Tibial nerve (tissue), 4 donors: ENCODE data around the gene MINDY4.

Experiments
- EP300 ChIP-seq, 2 donors: sonication (generic); formaldehyde crosslinking; IDR thresholded peaks; one replicate each; pipeline ENCODE4 v1.6.1; 2017; ENCODE audit warnings: antibody characterized with exemption in 2 of 2, mild to moderate bottlenecking in 1 of 2
- POLR2A ChIP-seq, 2 donors: fragments of 450-650 bp; IDR thresholded peaks; one replicate each; pipeline ENCODE4 v1.6.1; 2017; ENCODE audit warnings: antibody characterized with exemption in 2 of 2, mild to moderate bottlenecking in 2 of 2, moderate library complexity in 2 of 2
- TF ChIP-seq, protein P1 (sequence below), 5 experiments: fragments of 200-600 bp in 3 of 5; fragments of 450-650 bp in 2 of 5; sonication (generic) in 3 of 5; IDR thresholded peaks; one replicate each; pipeline ENCODE4 v1.5.1; 2016 to 2019; ENCODE audit warnings: antibody characterized with exemption in 5 of 5, mild to moderate bottlenecking in 3 of 5, moderate library complexity in 2 of 5

DNA sequence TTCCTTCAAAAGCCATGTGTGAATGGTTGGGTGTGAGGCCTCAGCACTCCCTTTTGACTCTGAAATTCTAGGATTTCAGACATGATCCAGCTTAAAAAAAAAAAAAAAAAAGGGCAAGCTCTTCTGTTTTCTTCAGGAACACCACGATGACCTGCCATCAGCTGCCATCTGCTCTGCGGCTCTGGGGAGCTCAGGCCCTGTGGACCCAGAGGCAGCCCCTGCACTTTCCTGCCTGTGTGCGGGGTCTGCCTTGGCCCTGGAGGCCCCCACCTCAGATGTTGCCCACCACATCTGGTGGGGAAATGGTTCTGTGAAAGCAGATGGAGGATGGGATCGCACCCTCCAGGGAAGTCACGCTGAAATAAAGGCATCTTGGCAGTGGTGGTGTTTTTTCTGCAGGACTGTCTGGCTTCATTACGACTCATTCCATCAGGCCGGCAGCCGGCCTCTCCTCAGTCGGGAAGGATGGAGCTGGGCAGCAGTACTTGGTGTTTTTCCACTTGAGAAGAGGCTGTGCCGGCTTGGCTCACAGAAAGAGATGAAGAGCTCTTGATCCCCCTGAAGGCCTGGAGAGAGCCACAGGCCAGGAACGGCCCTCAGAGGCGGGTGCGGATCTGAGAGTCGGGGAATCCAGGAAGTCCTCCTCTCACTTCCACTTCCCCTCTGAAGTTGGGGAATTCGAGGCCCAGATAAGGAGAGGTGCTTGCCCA lies 74.4 kb downstream of the MINDY4 start:
- TF ChIP-seq, protein P1, sequence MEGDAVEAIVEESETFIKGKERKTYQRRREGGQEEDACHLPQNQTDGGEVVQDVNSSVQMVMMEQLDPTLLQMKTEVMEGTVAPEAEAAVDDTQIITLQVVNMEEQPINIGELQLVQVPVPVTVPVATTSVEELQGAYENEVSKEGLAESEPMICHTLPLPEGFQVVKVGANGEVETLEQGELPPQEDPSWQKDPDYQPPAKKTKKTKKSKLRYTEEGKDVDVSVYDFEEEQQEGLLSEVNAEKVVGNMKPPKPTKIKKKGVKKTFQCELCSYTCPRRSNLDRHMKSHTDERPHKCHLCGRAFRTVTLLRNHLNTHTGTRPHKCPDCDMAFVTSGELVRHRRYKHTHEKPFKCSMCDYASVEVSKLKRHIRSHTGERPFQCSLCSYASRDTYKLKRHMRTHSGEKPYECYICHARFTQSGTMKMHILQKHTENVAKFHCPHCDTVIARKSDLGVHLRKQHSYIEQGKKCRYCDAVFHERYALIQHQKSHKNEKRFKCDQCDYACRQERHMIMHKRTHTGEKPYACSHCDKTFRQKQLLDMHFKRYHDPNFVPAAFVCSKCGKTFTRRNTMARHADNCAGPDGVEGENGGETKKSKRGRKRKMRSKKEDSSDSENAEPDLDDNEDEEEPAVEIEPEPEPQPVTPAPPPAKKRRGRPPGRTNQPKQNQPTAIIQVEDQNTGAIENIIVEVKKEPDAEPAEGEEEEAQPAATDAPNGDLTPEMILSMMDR (IDR thresholded peaks at IDR 0.05): no peak
- TF ChIP-seq POLR2A (IDR thresholded peaks at IDR 0.05): no peak
- no peak for TF ChIP-seq EP300 (IDR thresholded peaks at IDR 0.05)
